Astrocyte of the cerebellum (primary cell): ENCODE data around the gene MPC2.

Source experiments
- DNase-seq: peaks from one replicate; pipeline ENCODE4 v3.0.0-alpha.2; 2011; ENCODE audit warnings: low read depth
- H3K4me3 ChIP-seq: 2 replicates; pipeline ENCODE4 v1.5.1; 2011; ENCODE audit warnings: mild to moderate bottlenecking, low read depth, low read length, moderate library complexity
- CTCF ChIP-seq: IDR thresholded peaks from 2 replicates; pipeline ENCODE4 v1.5.1; 2012; ENCODE audit warnings: low read length, low read depth, moderate library complexity, mild to moderate bottlenecking; ENCODE audit errors: missing control alignments
- in situ Hi-C: cut with HindIII; loops from 2 replicates; pipeline ENCODE4 v1.10.0; 2017; ENCODE audit warnings: low sequenced_read_pairs

The MPC2 gene

GRCh38 chr1:167973832-167974231 lies 37.0 kb upstream of the MPC2 start:
- DNase-seq: no peak
- no peak for TF ChIP-seq CTCF
- in situ Hi-C loops: no loop called here
- H3K4me3 ChIP-seq: no peak overlapping the region

- no peak overlapping the region for H3K4me3 ChIP-seq
- no peak for TF ChIP-seq CTCF
- DNase-seq: no peak
- in situ Hi-C loops: no loop called here
Measured at GRCh38 chr1:167968569-167968968, 31.7 kb upstream of the MPC2 start.

- H3K4me3 ChIP-seq: no peak overlapping the region
- DNase-seq: no peak
- TF ChIP-seq CTCF: no peak
- in situ Hi-C loops: no loop called here
Measured at GRCh38 chr1:167966050-167966449, 29.2 kb upstream of the MPC2 start.

GRCh38 chr1:167964646-167965045 lies 27.8 kb upstream of the MPC2 start:
- H3K4me3 ChIP-seq: no peak overlapping the region
- in situ Hi-C loops: no loop called here
- DNase-seq: no peak
- TF ChIP-seq CTCF: no peak

- no peak for TF ChIP-seq CTCF
- in situ Hi-C loops: no loop called here
- no peak overlapping the region for H3K4me3 ChIP-seq
- no peak for DNase-seq
Measured at GRCh38 chr1:167957710-167958109, 20.8 kb upstream of the MPC2 start.

- in situ Hi-C loops: no loop called here
Measured at GRCh38 chr1:167955915-167956314, 19.0 kb upstream of the MPC2 start.

More at GRCh38 chr1:167955915-167956314, 19.0 kb upstream of the MPC2 start:
- no peak for TF ChIP-seq CTCF
- H3K4me3 ChIP-seq: no peak overlapping the region
- DNase-seq: no peak
